Upper lobe of left lung (tissue), 6 donors: ENCODE data around the gene TXNRD2. TPM values are rescaled to one million over a fixed set of nuclear protein-coding genes. Genes with fewer than 3 reads are reported as not detected.
"Not testable (repeated sequence)": the region's sequence is repeated elsewhere in the genome, so short reads cannot be mapped to it uniquely, and the experiment has no call there.

Experiments
- ATAC-seq, 2 donors: fragments of 200-7000 bp; cut with Tn5 transposase; one replicate each; pipeline ENCODE4 v1.9.1; 2022; ENCODE audit warnings: mild to moderate bottlenecking in 2 of 2, moderate library complexity in 2 of 2; ENCODE audit not compliant: low FRiP score in 2 of 2
- DNase-seq, 2 donors: peaks; one replicate each; pipeline ENCODE4 v3.0.0-alpha.2; 2019 to 2020
- H3K27ac ChIP-seq, 4 donors: fragments of 200-600 bp; sonication (generic); one replicate each; pipeline ENCODE4 v1.5.1; 2016 to 2019
- H3K27me3 ChIP-seq, 4 donors: fragments of 200-600 bp; sonication (generic); one replicate each; pipeline ENCODE4 v1.5.1; 2017 to 2019
- H3K36me3 ChIP-seq, 4 donors: fragments of 200-600 bp; sonication (generic); one replicate each; pipeline ENCODE4 v1.5.1; 2016 to 2019
- H3K4me1 ChIP-seq, 4 donors: fragments of 200-600 bp; sonication (generic); one replicate each; pipeline ENCODE4 v1.5.1; 2018 to 2019
- H3K4me3 ChIP-seq, 4 donors: fragments of 200-600 bp; sonication (generic); one replicate each; pipeline ENCODE4 v1.5.1; 2017 to 2019; ENCODE audit warnings: mild to moderate bottlenecking in 2 of 4, moderate library complexity in 1 of 4
- H3K9me3 ChIP-seq, 4 donors: fragments of 200-600 bp; sonication (generic); one replicate each; pipeline ENCODE4 v1.5.1; 2018 to 2019
- CTCF ChIP-seq, 6 experiments: fragments of 450-650 bp in 4 of 6; fragments of 200-600 bp in 2 of 6; sonication (generic) in 2 of 6; IDR thresholded peaks; one replicate each; pipeline ENCODE4 v1.5.1; 2016 to 2019; ENCODE audit warnings: antibody characterized with exemption in 6 of 6
- EP300 ChIP-seq, 4 donors: sonication (generic); formaldehyde crosslinking; IDR thresholded peaks; one replicate each; pipeline ENCODE4 v1.5.1; 2017; ENCODE audit warnings: antibody characterized with exemption in 4 of 4, control low read depth in 2 of 4
- POLR2A ChIP-seq, 4 donors: fragments of 450-650 bp; IDR thresholded peaks; one replicate each; pipeline ENCODE4 v1.5.1; 2016 to 2017; ENCODE audit warnings: antibody characterized with exemption in 4 of 4, mild to moderate bottlenecking in 2 of 4
- POLR2AphosphoS5 ChIP-seq, 2 donors: sonication (generic); formaldehyde crosslinking; IDR thresholded peaks; one replicate each; pipeline ENCODE4 v1.5.1; 2017; ENCODE audit warnings: antibody characterized with exemption in 2 of 2
- WGBS, 2 donors: methylation state at CpG; one replicate each; pipeline ENCODE4 v1.1.5; 2017 to 2018; 5-methylcytosine and 5-hydroxymethylcytosine counted together
- total RNA-seq, 6 donors: library from RNA; depleted of rRNA in 4 of 6; stranded (reverse); fragments of >200 nt in 4 of 6; gene quantifications; one replicate each; pipeline versions ENCODE4 v1.1.0 to v1.2.1, GENCODE V29; 2016 to 2021
- donor health status: DM: no; HTN: no; CAD: no; lungs with moderate emphysema.
- donor health status: DM: no; HTN: yes; CAD: no; lungs with severe emphysema.

Gene TXNRD2
- total RNA-seq, 6 donors from 2014 or later: 29.6 to 78.6 (median 49.3) TPM

- ATAC-seq (no peak), DNase-seq (no peak)
- H3K27ac ChIP-seq: no peak overlapping the region
- TF ChIP-seq POLR2AphosphoS5 (IDR thresholded peaks at IDR 0.05) (no peak), POLR2A (IDR thresholded peaks at IDR 0.05) (no peak)
- H3K27me3 ChIP-seq: no peaks in the 10 kb centered on the region
- H3K4me3 ChIP-seq: no peak overlapping the region
- H3K4me1 ChIP-seq: peaks cover 0 to 11% (median 3%) of the 10 kb centered on the region in 4 donors
- H3K36me3 ChIP-seq: peaks cover 0 to 7% (median 0%) of the 10 kb centered on the region in 4 donors
- H3K9me3 ChIP-seq: no peaks in the 10 kb centered on the region
- 81 to 83% methylated on average over 11 of the region's 11 CpGs for WGBS, 2 donors
Measured at GRCh38 chr22:19928207-19928606, 13.4 kb downstream of the TXNRD2 start.

GRCh38 chr22:19927696-19928095 lies 13.9 kb downstream of the TXNRD2 start:
- no peak overlapping the region for H3K4me3 ChIP-seq
- H3K36me3 ChIP-seq: peaks cover 0 to 9% (median 0%) of the 10 kb centered on the region in 4 donors
- TF ChIP-seq EP300 (IDR thresholded peaks at IDR 0.05): no peak
- ATAC-seq (no peak), DNase-seq (no peak)
- H3K9me3 ChIP-seq: no peaks in the 10 kb centered on the region
- H3K4me1 ChIP-seq: peaks cover 0 to 6% (median under 1%) of the 10 kb centered on the region in 4 donors
- WGBS, 2 donors: 89 to 92% methylated on average over 7 of the region's 7 CpGs
- H3K27ac ChIP-seq: no peak overlapping the region
- H3K27me3 ChIP-seq: no peaks in the 10 kb centered on the region

- H3K27ac ChIP-seq, H3K4me3 ChIP-seq, H3K36me3 ChIP-seq, H3K27me3 ChIP-seq, H3K9me3 ChIP-seq, ATAC-seq, H3K4me1 ChIP-seq, DNase-seq: not testable (repeated sequence)
- 82 to 85% methylated on average over 11 of the region's 11 CpGs for WGBS, 2 donors
Measured at GRCh38 chr22:19926028-19926427, 15.6 kb downstream of the TXNRD2 start.

DNA sequence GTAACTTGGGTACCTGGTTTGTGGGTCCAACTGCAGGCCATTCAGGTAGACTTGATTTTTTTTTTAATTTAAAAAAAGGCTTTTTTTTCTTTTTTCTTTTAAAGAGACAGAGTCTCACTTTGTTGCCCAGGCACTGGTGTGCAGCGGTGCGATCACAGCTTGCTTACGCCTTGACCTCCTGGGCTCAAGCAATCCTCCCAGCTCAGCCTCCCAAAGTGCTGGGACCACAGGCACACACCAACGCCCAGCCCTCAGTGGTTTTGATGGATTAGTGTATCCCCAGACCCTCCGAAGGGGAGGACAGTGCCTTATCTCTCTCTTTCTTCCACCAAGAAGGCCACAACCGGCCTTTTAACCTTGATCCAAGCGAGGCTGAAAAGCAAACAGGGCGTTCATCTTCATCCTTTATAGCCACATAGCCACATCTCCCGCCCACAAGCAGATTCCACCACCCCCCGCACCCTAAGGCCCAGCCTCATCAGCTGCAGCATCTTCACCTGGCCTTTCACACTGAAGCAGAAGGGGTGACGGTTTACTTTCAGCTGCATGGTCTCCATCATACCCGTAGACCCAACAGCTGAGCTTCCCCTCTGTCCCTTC lies 17.6 kb downstream of the TXNRD2 start:
- no peaks in the 10 kb centered on the region for H3K9me3 ChIP-seq
- H3K36me3 ChIP-seq: peaks cover 0 to 5% (median 2%) of the 10 kb centered on the region in 4 donors
- no peak for ATAC-seq
- no peak overlapping the region for H3K4me3 ChIP-seq
- 84 to 87% methylated on average over 11 to 12 of the region's 12 CpGs for WGBS, 2 donors
- H3K4me1 ChIP-seq: no peaks in the 10 kb centered on the region
- no peak for TF ChIP-seq CTCF (IDR thresholded peaks at IDR 0.05)
- no peak for TF ChIP-seq POLR2A (IDR thresholded peaks at IDR 0.05)
- no peak for TF ChIP-seq POLR2AphosphoS5 (IDR thresholded peaks at IDR 0.05)
- TF ChIP-seq EP300 (IDR thresholded peaks at IDR 0.05): no peak
- H3K27ac ChIP-seq: no peak overlapping the region
- no peak for DNase-seq
- no peaks in the 10 kb centered on the region for H3K27me3 ChIP-seq

DNA sequence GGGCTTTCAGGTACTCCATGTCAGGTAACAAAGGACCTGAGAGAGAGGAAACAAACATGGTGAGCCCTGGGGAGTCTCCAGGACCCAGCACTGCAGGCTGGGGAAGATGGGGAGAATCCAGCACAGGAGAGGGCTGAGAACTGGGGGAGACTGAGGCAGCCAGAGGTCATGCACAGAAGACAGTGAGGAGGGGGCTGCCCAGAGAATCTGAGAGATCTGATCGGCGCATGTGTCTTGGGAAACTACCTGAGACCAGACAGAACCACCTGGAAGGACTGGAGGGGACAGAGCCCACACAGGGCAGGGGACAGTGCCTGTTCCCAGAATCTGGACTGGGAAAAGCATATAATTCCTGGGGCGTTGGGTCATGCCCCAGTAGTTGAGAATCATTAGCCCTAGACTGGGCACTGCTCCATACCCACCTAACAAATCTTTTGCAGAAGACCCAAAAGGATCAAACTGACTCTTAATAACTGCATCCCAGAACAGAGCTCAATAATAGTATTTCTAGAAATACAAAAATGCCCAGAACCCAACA lies 20.0 kb downstream of the TXNRD2 start:
- no peaks in the 10 kb centered on the region for H3K4me1 ChIP-seq
- H3K36me3 ChIP-seq: peaks cover 13 to 28% (median 24%) of the 10 kb centered on the region in 4 donors
- WGBS, 2 donors: 58 to 83% methylated on average over 3 of the region's 3 CpGs
- H3K4me3 ChIP-seq: no peak overlapping the region
- no peaks in the 10 kb centered on the region for H3K9me3 ChIP-seq
- H3K27ac ChIP-seq: no peak overlapping the region
- no peaks in the 10 kb centered on the region for H3K27me3 ChIP-seq
- no peak for DNase-seq
- TF ChIP-seq CTCF (IDR thresholded peaks at IDR 0.05): no peak
- ATAC-seq: no peak

GRCh38 chr22:19919701-19920363 lies 21.8 kb downstream of the TXNRD2 start:
- Histone ChIP-seq H3K9me3 (no peaks in the 10 kb centered on the region), H3K4me1 (no peaks in the 10 kb centered on the region), H3K27ac (no peak overlapping the region), H3K36me3 (peaks cover 25 to 45% (median 40%) of the 10 kb centered on the region in 4 donors), H3K27me3 (no peaks in the 10 kb centered on the region), H3K4me3 (no peak overlapping the region)
- DNase-seq (no peak), ATAC-seq (no peak)
- TF ChIP-seq POLR2A (IDR thresholded peaks at IDR 0.05): no peak
- TF ChIP-seq EP300 (IDR thresholded peaks at IDR 0.05): no peak
- no peak for TF ChIP-seq POLR2AphosphoS5 (IDR thresholded peaks at IDR 0.05)
- 96 to 100% methylated on average over 3 to 13 of the region's 13 CpGs for WGBS, 2 donors
